Hepatocyte (in vitro differentiated cells): Measurements from ENCODE around the gene UBE2N.

Source experiments
- CTCF ChIP-seq: fragments of 200-600 bp; sonication (generic); IDR thresholded peaks from 2 replicates; pipeline ENCODE4 v1.5.1; 2016; ENCODE audit warnings: antibody characterized with exemption, mild to moderate bottlenecking; ENCODE audit not compliant: poor library complexity
- EZH2 ChIP-seq: fragments of 200-600 bp; sonication (generic); IDR thresholded peaks from 2 replicates; pipeline ENCODE4 v1.6.1; 2016; ENCODE audit warnings: antibody characterized with exemption, mild to moderate bottlenecking, borderline replicate concordance
- EZH2phosphoT487 ChIP-seq: fragments of 200-600 bp; sonication (generic); IDR thresholded peaks from one replicate; pipeline ENCODE4 v1.6.1; 2018; ENCODE audit warnings: antibody characterized with exemption, mild to moderate bottlenecking, low read depth, moderate library complexity; ENCODE audit not compliant: unreplicated experiment, severe bottlenecking

- TF ChIP-seq CTCF (no peak), EZH2 (no peak), EZH2phosphoT487 (no peak)
These were observed 48.3 kb downstream of the UBE2N start for GRCh38 chr12:93393425-93393824.
